OCI-LY3 (cell line): ENCODE data around the gene CCDC134.

ENCODE experiments used
- H2AFZ ChIP-seq: fragments of 200-600, 300-600 bp; shearing (Covaris generic); 2 replicates; pipeline ENCODE4 v1.6.0; 2014; ENCODE audit warnings: antibody characterized with exemption, low read depth, low read length
- H3K27ac ChIP-seq: fragments of 200-600, 300-600 bp; sonication (generic); 2 replicates; pipeline ENCODE4 v1.5.1; 2014; ENCODE audit warnings: mild to moderate bottlenecking, low read length, moderate library complexity, mixed read lengths
- H3K27me3 ChIP-seq: fragments of 200-600, 300-600 bp; sonication (generic); 2 replicates; pipeline ENCODE4 v1.6.1; 2014; ENCODE audit warnings: low read depth, low read length, mixed read lengths
- H3K36me3 ChIP-seq: fragments of 200-600, 300-600 bp; sonication (generic); replicated peaks from 2 replicates; pipeline ENCODE3; 2014; ENCODE audit warnings: low read depth, low read length, mixed read lengths
- H3K4me1 ChIP-seq: fragments of 300-600, 200-600 bp; sonication (generic); 2 replicates; pipeline ENCODE4 v1.6.1; 2014; ENCODE audit warnings: low read length, mixed read lengths
- H3K4me2 ChIP-seq: fragments of 200-600, 300-600 bp; sonication (generic); 2 replicates; pipeline ENCODE4 v1.6.1; 2014; ENCODE audit warnings: low read length, mixed read lengths
- H3K4me3 ChIP-seq: fragments of 300-600, 200-600 bp; sonication (generic); 2 replicates; pipeline ENCODE4 v1.5.1; 2014; ENCODE audit warnings: antibody characterized with exemption, mild to moderate bottlenecking, low read length, moderate library complexity
- H3K79me2 ChIP-seq: fragments of 300-600, 200-600 bp; shearing (Covaris generic); 2 replicates; pipeline ENCODE4 v1.6.1; 2014; ENCODE audit warnings: mild to moderate bottlenecking, low read length, mixed read lengths
- H3K9ac ChIP-seq: fragments of 300-600, 200-600 bp; shearing (Covaris generic); 2 replicates; pipeline ENCODE4 v1.6.0; 2014; ENCODE audit warnings: mild to moderate bottlenecking, low read length, moderate library complexity
- H3K9me3 ChIP-seq: fragments of 200-600, 300-600 bp; shearing (Covaris generic); 2 replicates; pipeline ENCODE4 v1.6.1; 2014; ENCODE audit warnings: low read length, mixed read lengths; ENCODE audit not compliant: insufficient read depth
- H4K20me1 ChIP-seq: fragments of 200-600, 300-600 bp; sonication (generic); 2 replicates; pipeline ENCODE4 v1.6.1; 2016; ENCODE audit warnings: low read length, mixed read lengths; ENCODE audit not compliant: insufficient read depth
- EZH2phosphoT487 ChIP-seq: fragments of 200-600 bp; shearing (Covaris generic); IDR thresholded peaks from 2 replicates; pipeline ENCODE4 v1.6.1; 2018; ENCODE audit warnings: antibody characterized with exemption, mixed run types, low read depth
- TF ChIP-seq, protein P1 (sequence below): fragments of 200-600, 300-600 bp; sonication (generic); IDR thresholded peaks from 2 replicates; pipeline ENCODE4 v1.5.1; 2014; ENCODE audit warnings: antibody characterized with exemption, low read length, low read depth

The CCDC134 gene

DNA sequence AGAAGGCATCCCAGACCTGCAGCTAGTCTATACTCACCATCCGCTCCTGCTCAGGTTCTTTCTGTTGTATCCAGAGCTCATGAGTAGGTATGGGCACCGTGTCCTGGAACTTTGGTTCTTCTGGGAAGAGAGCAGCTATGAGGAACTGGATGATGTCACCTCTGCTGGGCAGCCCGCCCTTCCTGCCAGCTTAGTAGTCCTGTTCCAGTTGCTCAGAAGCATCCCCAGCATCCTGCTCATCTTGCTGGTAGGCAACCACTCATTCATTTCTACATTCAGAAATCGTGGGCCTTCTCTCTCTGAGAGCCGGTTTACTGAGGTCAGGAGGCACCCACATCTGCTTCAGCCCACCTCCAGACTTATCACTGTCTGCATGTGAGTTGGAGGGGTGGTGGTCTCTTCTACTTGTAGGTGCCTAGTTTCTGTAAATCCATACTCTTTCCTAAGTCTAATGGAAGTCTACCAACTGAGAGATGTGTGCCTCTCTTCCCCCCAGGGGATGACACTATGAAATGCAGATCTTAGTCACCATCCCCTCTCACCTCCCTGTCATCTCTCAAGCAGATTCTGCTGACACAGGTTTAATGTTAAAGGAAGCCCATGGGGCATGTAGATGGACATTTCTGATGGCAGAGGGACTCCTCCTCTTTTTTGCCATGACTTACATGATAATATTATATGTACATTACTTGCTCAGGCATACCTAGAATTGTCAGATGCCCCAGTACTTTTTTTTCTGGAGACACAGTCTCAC is 29.6 kb upstream of the CCDC134 start:
- H4K20me1 ChIP-seq: no peaks in the 10 kb centered on the region
- no peak overlapping the region for H3K4me3 ChIP-seq
- TF ChIP-seq, protein P1, sequence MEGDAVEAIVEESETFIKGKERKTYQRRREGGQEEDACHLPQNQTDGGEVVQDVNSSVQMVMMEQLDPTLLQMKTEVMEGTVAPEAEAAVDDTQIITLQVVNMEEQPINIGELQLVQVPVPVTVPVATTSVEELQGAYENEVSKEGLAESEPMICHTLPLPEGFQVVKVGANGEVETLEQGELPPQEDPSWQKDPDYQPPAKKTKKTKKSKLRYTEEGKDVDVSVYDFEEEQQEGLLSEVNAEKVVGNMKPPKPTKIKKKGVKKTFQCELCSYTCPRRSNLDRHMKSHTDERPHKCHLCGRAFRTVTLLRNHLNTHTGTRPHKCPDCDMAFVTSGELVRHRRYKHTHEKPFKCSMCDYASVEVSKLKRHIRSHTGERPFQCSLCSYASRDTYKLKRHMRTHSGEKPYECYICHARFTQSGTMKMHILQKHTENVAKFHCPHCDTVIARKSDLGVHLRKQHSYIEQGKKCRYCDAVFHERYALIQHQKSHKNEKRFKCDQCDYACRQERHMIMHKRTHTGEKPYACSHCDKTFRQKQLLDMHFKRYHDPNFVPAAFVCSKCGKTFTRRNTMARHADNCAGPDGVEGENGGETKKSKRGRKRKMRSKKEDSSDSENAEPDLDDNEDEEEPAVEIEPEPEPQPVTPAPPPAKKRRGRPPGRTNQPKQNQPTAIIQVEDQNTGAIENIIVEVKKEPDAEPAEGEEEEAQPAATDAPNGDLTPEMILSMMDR: no peak
- TF ChIP-seq EZH2phosphoT487: no peak
- peaks cover 10% of the 10 kb centered on the region for H3K4me1 ChIP-seq
- no peaks in the 10 kb centered on the region for H3K9me3 ChIP-seq
- H3K4me2 ChIP-seq: no peak overlapping the region
- no peak overlapping the region for H3K27ac ChIP-seq
- no peaks in the 10 kb centered on the region for H3K79me2 ChIP-seq
- no peaks in the 10 kb centered on the region for H3K36me3 ChIP-seq
- H3K27me3 ChIP-seq: peaks cover 12% of the 10 kb centered on the region
- no peak overlapping the region for H2AFZ ChIP-seq
- no peak overlapping the region for H3K9ac ChIP-seq

DNA sequence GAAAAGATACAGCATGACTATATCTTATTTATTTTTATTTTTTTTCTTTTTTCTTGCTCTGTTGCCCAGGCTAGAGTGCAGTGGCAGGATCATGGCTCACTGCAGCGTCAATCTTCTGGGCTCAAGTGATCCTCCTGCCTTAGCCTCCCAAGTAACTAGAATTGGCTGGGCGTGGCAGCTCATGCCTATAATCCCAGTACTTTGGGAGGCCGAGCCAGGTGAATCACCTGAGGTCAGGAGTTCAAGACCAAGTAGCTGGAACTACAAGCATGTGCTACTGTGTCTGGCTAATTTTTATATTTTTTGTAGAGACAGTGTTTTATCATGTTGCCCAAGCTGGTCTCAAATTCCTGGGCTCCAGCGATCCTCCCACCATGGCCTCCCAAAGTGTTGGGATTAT is 28.3 kb upstream of the CCDC134 start:
- Histone ChIP-seq H3K27me3 (peaks cover 12% of the 10 kb centered on the region), H3K4me3 (no peak overlapping the region), H3K9ac (no peak overlapping the region), H3K79me2 (no peaks in the 10 kb centered on the region), H3K9me3 (no peaks in the 10 kb centered on the region), H3K4me1 (peaks cover 10% of the 10 kb centered on the region), H2AFZ (no peak overlapping the region), H3K4me2 (no peak overlapping the region), H4K20me1 (no peaks in the 10 kb centered on the region), H3K36me3 (no peaks in the 10 kb centered on the region), H3K27ac (no peak overlapping the region)
- TF ChIP-seq, protein P1: no peak
- no peak for TF ChIP-seq EZH2phosphoT487

DNA sequence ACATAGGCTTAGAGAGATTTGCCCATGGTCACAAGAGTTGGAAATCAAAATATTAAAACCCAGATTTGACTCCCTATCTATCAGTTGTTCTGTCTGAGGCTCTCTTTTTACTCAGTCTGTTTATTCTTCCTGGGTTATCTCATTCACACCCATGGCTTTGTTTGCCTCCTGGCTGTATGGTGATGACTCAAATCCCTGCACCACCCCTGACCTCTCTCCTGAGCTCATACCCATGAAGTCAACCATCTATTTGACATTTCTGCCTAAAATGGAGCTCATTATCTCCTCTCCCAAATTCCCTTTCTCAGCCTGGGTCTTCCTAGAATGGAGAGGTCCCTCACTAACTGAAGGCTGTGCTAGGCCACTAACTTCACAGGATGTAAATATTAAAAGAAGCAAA is 27.8 kb upstream of the CCDC134 start:
- Histone ChIP-seq H3K9ac (no peak overlapping the region), H3K4me2 (no peak overlapping the region), H2AFZ (no peak overlapping the region), H3K27me3 (peaks cover 12% of the 10 kb centered on the region), H3K79me2 (no peaks in the 10 kb centered on the region), H3K4me3 (no peak overlapping the region), H3K4me1 (peaks cover 10% of the 10 kb centered on the region), H3K9me3 (no peaks in the 10 kb centered on the region), H3K36me3 (no peaks in the 10 kb centered on the region), H3K27ac (no peak overlapping the region), H4K20me1 (no peaks in the 10 kb centered on the region)
- no peak for TF ChIP-seq EZH2phosphoT487
- TF ChIP-seq, protein P1: no peak

DNA sequence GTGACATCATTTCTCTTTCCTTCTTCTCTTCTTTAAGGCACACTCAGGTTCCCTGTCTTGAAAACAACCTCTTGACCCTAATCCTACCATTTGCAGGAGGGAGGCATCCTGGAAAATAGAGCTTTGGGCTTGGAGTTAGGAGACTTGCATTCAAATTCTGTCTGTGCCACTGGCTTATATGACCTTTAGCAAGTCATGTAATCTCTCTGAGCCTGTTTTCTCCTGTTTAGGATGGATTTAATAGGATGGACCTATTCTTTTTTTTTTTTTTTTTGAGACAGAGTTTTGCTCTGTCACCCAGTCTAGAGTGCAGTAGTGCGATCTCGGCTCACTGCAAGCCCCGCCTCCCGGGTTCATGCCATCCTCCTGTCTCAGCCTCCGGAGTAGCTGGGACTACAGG is 25.1 kb upstream of the CCDC134 start:
- no peaks in the 10 kb centered on the region for H4K20me1 ChIP-seq
- peaks cover 12% of the 10 kb centered on the region for H3K27me3 ChIP-seq
- no peaks in the 10 kb centered on the region for H3K79me2 ChIP-seq
- no peaks in the 10 kb centered on the region for H3K9me3 ChIP-seq
- no peak overlapping the region for H3K9ac ChIP-seq
- TF ChIP-seq, protein P1: no peak
- no peak for TF ChIP-seq EZH2phosphoT487
- H3K4me3 ChIP-seq: no peak overlapping the region
- peaks cover 6% of the 10 kb centered on the region for H3K4me1 ChIP-seq
- no peak overlapping the region for H3K27ac ChIP-seq
- no peaks in the 10 kb centered on the region for H3K36me3 ChIP-seq
- H2AFZ ChIP-seq: no peak overlapping the region
- H3K4me2 ChIP-seq: no peak overlapping the region
